GM12891 (cell line): ENCODE results near the gene PPP1R12B.
"Not testable (repeated sequence)": the region's sequence is repeated elsewhere in the genome, so short reads cannot be mapped to it uniquely, and the experiment has no call there.

Experiments used
- DNase-seq: peaks from one replicate; pipeline ENCODE4 v3.0.0; 2011; ENCODE audit warnings: low spot score; ENCODE audit not compliant: insufficient read length
- FAIRE-seq: peaks from 2 replicates; lab custom pipeline; 2011; peaks lifted over from hg19 to GRCh38; lab: Jason Lieb, UNC
- PAX5 ChIP-seq: IDR thresholded peaks from 2 replicates; pipeline ENCODE4 v1.6.1; 2011; ENCODE audit warnings: low read length, moderate library complexity, mild to moderate bottlenecking; ENCODE audit not compliant: insufficient read depth, severe bottlenecking
- POLR2A ChIP-seq: IDR thresholded peaks from 2 replicates; pipeline ENCODE4 v1.6.1; 2011; ENCODE audit warnings: low read depth, low read length, control low read depth
- POLR2AphosphoS5 ChIP-seq: IDR thresholded peaks from 2 replicates; pipeline ENCODE4 v1.6.1; 2011; ENCODE audit warnings: low read depth, low read length, control low read depth
- POU2F2 ChIP-seq: IDR thresholded peaks from 2 replicates; pipeline ENCODE4 v1.6.1; 2011; ENCODE audit warnings: low read depth, mild to moderate bottlenecking, control low read depth, low read length, moderate library complexity
- SPI1 ChIP-seq: IDR thresholded peaks from 2 replicates; pipeline ENCODE4 v1.6.1; 2011; ENCODE audit warnings: low read depth, low read length, control low read depth
- TAF1 ChIP-seq: IDR thresholded peaks from 2 replicates; pipeline ENCODE4 v1.6.1; 2011; ENCODE audit warnings: low read depth, low read length, control low read depth

The PPP1R12B gene

GRCh38 chr1:202348005-202348508 lies 442 bp upstream of the PPP1R12B start:
- FAIRE-seq (no peak), DNase-seq (no peak)
- TF ChIP-seq POU2F2 (no peak), SPI1 (0 out of 2 replicates have a peak, but pooled peaks have one; percentile 25), PAX5 (no peak)

GRCh38 chr1:202349206-202349928 lies 868 bp downstream of the PPP1R12B start:
- no peak for FAIRE-seq
- TF ChIP-seq POLR2A (no peak), POLR2AphosphoS5 (no peak), SPI1 (no peak), TAF1 (no peak), POU2F2 (no peak), PAX5 (no peak)
- no peak for DNase-seq

- no peak for TF ChIP-seq SPI1
- no peak for TF ChIP-seq PAX5
- no peak for TF ChIP-seq POU2F2
- no peak for TF ChIP-seq POLR2AphosphoS5
- TF ChIP-seq TAF1: no peak
- TF ChIP-seq POLR2A: no peak
- FAIRE-seq (no peak), DNase-seq (no peak)
Observed at GRCh38 chr1:202351725-202352124, 3.2 kb downstream of the PPP1R12B start.

- not testable (repeated sequence) for FAIRE-seq
Observed at GRCh38 chr1:202352583-202353197, 4.2 kb downstream of the PPP1R12B start.

GRCh38 chr1:202355944-202356553 lies 7.5 kb downstream of the PPP1R12B start:
- TF ChIP-seq POLR2AphosphoS5 (no peak), PAX5 (no peak), POLR2A (no peak), TAF1 (no peak), SPI1 (no peak), POU2F2 (no peak)
- no peak for DNase-seq
- FAIRE-seq: no peak

More at GRCh38 chr1:202352583-202353197, 4.2 kb downstream of the PPP1R12B start:
- not testable (repeated sequence) for DNase-seq

GRCh38 chr1:202357506-202357905 lies 9.0 kb downstream of the PPP1R12B start:
- TF ChIP-seq POU2F2 (no peak), PAX5 (no peak), SPI1 (no peak), TAF1 (no peak), POLR2AphosphoS5 (no peak), POLR2A (no peak)
- DNase-seq (no peak), FAIRE-seq (no peak)

GRCh38 chr1:202361224-202361623 lies 12.7 kb downstream of the PPP1R12B start:
- TF ChIP-seq POLR2A (no peak), POLR2AphosphoS5 (no peak), POU2F2 (no peak), SPI1 (no peak), PAX5 (no peak), TAF1 (no peak)
- FAIRE-seq: no peak
- DNase-seq: no peak

GRCh38 chr1:202361701-202362100 lies 13.2 kb downstream of the PPP1R12B start:
- TF ChIP-seq POLR2A (no peak), PAX5 (no peak), TAF1 (no peak), POLR2AphosphoS5 (no peak), SPI1 (no peak), POU2F2 (no peak)
- FAIRE-seq (no peak), DNase-seq (no peak)

GRCh38 chr1:202362212-202362611 lies 13.7 kb downstream of the PPP1R12B start:
- no peak for FAIRE-seq
- no peak for TF ChIP-seq SPI1
- no peak for TF ChIP-seq POU2F2
- TF ChIP-seq PAX5: no peak
- no peak for TF ChIP-seq POLR2A
- TF ChIP-seq TAF1: no peak
- TF ChIP-seq POLR2AphosphoS5: no peak

More at GRCh38 chr1:202362212-202362611, 13.7 kb downstream of the PPP1R12B start:
- no peak for DNase-seq
